Hindlimb muscle (tissue), 1 donor: ENCODE data around the gene C2CD5. TPM values are rescaled to one million over a fixed set of nuclear protein-coding genes. Genes with fewer than 3 reads are reported as not detected.
"Not testable (repeated sequence)": the region's sequence is repeated elsewhere in the genome, so short reads cannot be mapped to it uniquely, and the experiment has no call there.

ENCODE experiments used
- DNase-seq: peaks from one replicate; pipeline ENCODE4 v3.0.0-alpha.2; 2013
- polyA plus RNA-seq: library from polyadenylated mRNA; unstranded; fragments of 120-200 nt; gene quantifications from one replicate; pipeline ENCODE4 v1.2.1, GENCODE V29; 2013; ENCODE audit not compliant: insufficient read length

The C2CD5 gene
- polyA plus RNA-seq: 34.8 TPM

DNA sequence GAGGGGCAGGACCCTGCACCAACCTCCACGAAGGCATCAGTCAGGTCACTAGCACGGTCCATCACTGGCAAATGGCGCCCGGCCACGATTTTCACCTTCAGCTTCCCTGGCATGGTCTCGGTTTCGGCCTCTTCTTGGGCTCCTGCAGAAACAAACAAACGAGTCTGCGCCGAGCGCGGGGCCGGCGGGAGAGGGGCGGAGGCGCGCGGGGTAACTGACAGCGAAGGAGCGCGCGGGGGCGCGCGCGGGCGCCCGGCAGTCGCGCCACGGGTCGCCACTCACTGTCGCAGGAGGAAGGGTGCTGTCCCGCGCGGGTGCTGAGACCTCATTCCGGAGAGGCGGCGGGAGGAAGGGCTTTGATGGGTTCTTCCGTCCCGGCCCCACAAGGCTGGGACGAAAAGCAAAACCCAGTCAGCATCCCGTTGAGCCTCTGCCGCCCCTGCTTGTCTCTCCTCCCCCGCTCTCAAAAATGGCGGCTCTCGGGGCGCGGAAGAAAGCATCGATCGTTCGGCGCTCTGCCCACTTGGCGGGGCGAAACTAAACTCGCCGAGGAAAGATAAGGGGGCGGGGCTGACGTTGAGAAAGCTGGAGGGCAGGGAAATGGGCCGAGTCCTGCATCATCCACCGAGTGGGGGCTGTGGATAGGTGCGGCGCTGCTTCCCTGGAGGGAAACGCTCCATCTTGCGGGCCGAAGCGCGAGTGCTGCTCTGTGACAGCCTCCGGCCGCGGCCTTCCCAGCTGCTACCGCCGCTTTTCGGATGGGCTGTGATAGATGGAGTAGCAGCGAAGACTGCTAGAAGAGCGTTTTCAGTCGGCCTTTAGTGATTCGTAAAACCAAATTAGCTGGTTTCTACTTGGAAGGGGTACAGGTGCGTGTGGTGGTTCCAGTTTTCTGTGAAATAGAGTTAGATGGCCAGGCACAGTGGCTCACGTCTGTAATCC is at the start of gene C2CD5:
TSS of gene C2CD5 (minus strand) at position 505 of the 942 bp plus-strand sequence. CDS start at position 113, 392 bp downstream.
- DNase-seq: peak; percentile 99

DNA sequence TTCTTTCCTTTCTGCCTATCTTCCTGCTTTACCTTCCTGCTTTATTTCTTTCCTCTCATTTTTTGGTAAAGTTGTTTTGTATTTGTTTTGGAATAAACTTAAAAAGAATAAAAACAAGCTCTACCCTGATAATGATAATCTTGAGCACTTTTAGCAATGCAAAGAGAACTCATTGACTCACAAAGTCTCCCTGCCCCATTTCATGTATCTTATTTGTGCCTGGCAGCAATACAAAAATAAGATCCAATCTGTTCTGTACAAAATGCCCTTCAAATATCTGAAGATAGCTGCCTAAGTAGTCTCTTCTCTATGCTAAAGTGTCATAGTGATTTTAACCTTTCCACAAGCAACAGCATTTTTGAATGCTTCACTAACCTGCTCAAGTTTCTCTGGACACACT is 49.5 kb upstream of the C2CD5 start:
- no peak for DNase-seq

DNA sequence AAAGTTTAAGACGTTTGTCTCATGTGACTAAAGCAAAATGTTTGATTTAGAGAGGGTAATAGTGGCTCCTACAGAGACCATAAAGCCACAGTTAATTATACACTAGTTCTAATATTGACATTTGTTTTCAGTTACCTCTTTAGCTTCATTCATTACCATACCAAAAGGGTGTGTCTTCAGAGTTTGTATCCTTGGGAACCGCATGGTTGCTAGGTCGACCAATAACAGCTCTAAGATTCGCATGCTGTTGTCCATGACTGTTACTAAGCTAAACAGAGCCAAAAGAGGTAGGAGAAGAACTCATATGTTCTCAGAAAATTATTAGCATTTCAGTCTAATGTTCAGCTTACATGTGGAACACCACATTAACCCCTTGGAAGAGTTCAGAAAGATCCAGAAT is 44.5 kb upstream of the C2CD5 start:
- no peak for DNase-seq

- DNase-seq: no peak
Observed at GRCh38 chr12:22578328-22578727, 34.0 kb upstream of the C2CD5 start.

DNA sequence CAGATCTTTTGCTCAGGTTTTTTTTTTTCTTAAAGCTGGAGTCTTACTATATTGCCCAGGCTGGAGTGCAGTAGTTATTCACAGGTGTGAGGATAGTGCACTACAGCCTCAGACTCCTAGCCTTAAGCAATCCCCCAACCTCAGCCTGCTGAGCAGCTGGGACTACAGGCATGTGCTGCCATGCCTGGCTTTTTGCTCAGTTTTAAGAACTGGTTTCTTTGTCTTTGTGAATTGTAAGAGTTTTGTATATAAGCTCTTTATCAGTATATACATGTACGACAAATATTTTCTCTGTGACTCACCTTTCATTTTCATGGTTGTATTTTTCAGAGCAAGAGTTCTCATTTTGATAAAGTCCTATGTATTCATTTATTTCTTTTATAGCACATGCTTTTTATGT is 33.3 kb upstream of the C2CD5 start:
- DNase-seq: no peak

DNA sequence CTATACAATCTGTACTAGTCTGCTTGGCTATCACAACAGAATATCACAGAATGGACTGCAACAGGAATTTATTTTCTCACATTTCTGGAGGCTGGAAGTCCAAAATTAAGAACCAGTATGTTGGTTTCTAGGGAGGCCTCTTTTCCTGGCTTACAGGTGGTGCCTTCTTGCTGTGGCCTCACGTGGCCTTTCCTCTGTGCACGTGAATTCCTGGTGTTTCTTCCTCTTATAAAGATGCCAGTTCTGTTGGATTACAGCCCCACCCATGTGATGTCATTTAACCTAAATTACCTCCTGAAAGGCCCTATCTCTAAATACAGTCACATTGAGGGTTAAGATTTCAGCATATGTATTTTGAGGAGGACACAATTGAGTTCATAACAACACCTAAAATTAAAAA is 32.1 kb upstream of the C2CD5 start:
- DNase-seq: no peak

DNA sequence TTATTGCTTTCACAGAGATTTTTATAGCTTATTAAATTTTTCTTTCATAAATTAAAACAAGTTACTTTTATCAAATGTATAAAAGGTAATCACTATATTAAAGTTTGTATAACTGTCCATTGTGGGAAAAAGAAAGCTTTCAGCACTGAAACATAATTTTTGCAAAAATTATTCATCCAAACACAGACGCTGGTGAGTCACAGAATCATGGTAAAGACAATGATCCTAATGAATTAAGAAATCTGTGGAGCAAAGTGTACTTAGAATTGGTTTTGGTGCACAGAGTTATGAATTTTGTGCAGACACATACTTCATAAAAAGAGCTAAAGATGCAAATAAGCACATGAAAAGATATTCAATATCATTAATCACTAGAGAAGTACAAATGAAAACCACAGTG is 31.7 kb upstream of the C2CD5 start:
- DNase-seq: no peak

DNA sequence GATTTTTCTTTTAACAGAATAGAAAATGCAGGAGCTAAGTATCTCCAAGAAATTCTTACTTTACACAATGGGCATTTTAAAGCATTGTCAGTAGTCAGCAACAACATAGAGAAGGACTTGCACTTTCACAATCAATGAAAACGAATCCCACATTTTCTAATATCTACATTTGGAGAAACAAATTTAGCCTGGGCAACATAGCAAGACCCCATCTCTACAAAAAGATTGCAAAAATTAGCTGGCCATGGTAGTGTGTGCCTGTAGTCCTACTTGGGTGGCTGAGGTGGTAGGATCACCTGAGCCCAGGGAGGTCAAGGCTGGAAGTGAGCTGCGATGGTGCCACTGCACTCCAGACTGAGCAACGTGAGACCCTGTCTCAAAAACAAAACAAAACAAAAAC is 30.6 kb upstream of the C2CD5 start:
- no peak for DNase-seq

DNA sequence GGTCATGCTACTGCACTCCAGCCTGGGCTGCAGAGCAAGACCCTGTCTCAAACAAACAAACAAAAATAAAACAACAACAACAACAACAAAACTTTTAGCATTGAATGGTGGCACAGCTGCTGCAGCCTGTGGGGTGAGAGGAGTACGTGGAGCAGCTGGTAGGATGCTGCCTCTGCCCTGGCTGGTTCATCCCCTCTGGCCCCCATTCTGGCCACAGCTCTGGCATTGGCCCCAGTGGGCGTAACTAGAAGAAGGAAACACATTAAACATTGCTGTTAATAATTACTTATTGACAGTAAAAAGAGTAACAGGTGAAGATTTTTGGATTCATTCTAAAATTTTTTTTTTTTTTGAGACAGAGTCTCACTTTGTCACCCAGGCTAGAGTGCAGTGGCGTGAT is 28.8 kb upstream of the C2CD5 start:
- DNase-seq: no peak

DNA sequence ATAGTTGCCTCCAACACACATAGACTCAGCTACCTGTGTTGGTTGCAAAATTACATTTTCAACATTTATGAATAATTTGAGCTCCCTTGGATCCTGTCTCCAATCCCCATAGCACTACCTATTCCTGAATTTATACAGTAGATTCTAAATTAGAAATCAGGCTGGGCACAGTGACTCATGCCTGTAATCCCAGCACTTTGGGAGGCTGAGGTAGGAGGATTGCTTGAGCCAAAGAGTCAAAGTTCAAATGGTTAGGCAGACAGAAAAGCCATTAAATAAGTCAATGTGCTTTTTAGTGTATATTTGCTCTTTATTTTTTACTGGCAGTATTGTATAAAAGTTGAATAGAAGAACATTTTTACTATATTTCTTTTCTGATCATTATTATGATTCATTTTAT is 24.9 kb upstream of the C2CD5 start:
- no peak for DNase-seq

GRCh38 chr12:22562036-22563028 is 18.0 kb upstream of the C2CD5 start:
- no peak for DNase-seq

- not testable (repeated sequence) for DNase-seq
Observed at GRCh38 chr12:22554750-22555149, 10.4 kb upstream of the C2CD5 start.

DNA sequence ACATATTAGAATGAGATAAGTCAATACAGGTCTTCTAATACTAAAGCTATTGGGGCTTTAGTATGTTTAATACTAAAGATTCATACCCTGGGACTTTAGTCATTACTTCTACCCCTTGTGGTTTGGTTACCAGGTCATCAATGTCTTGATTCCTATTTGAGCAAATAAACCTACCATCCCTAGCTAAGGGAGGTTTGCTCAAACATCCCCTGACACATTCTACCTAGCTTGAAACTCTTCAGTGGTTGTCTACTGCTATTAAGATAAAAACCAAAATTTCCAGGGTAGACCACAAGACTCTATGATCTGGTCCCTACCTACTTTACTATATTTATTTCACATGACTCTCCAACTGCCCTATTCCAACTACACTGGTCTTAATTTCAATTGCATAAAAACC is 7.3 kb upstream of the C2CD5 start:
- no peak for DNase-seq

- DNase-seq: no peak
Observed at GRCh38 chr12:22545255-22545654, 913 bp upstream of the C2CD5 start.

- DNase-seq: no peak
Observed at GRCh38 chr12:22543246-22544037, 900 bp downstream of the C2CD5 start.

DNA sequence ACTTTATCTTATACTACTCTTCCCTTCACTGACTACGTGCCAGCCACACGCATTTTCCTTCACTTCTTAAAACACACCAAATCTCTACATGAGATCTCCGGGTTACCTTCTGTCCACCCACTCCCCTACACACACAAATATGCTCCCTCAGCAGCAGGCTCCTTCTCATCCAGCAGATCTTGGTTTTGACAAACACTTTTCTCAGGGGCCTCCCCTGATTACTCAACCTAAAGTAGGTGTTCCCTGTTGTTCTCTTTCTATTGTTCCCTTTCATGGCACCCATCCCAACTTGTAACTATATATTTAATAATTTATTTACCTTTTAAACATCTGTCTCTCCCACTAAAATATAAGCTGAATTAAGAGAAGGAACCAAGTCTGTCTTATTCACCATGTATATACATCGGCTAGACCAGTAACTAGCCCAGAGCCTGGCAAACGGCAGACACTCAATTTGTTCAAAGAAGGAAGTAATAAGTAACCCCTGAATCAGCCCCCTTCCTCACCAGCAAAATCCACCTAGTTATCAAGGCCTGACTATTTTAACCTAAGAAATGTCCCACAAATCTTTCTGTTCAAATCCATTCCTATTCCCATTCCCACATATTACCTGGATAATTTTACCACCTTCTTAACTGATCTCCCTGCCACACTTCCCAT is 2.7 kb downstream of the C2CD5 start:
- DNase-seq: no peak

GRCh38 chr12:22539055-22539454 is 5.3 kb downstream of the C2CD5 start:
- no peak for DNase-seq

- DNase-seq: no peak
Observed at GRCh38 chr12:22538311-22538710, 6.0 kb downstream of the C2CD5 start.

DNA sequence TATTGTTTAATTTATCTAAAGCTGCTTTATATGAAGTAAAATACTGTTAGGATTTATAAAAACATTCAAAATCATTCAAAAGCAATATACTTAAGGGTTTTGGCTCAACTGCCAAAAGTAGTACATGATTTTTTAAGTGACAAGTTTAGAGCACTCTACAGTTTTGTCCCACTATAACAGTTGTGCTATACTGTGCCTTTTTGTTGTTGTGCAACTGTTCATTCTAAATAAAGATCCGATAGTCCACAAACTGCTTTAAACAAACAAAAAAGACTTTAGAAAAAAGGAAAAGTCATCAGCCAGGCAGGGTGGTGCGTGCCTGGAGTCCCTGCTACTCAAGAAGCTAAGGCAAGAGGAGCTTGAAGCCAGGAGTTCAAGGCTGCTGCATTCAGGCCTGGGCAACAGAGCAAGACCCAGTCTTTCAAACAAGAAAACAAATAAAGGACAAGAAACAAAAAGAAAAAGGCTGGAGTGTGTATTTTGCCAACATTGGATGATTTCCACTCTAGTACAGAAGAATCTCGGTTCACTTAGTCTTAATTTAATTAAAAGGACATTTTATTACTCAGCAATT is 7.3 kb downstream of the C2CD5 start:
- DNase-seq: no peak

- no peak for DNase-seq
Observed at GRCh38 chr12:22536346-22536945, 7.9 kb downstream of the C2CD5 start.

DNA sequence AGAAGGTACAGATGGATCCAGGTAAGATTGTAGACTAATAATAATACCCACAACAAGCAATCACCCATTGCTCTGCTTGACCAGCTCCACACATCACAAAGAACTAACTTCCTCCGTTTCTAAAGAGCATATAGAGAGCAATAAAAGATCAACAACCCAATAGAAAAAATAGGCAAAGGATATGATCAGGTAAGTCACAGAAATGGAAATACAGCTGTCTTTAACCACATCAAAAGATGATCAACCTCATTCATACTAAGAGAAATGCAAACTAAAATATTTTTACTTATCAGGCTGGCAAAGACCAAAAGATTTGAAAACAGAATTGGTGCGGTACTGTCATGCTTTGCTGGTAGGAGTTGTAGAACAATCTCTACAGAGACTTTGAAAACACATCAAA is 8.9 kb downstream of the C2CD5 start:
- no peak for DNase-seq
